ENCODE measurements around the gene XCL2. TPM values are rescaled to one million over a fixed set of nuclear protein-coding genes. Genes with fewer than 3 reads are reported as not detected.

The XCL2 gene
- total and polyA plus RNA-seq, 2 of the 4 experiments (the other 2 are of a cell fraction) = not detected

GRCh38 chr1:168589167-168589566 is 45.4 kb upstream of the XCL2 start:
- in situ Hi-C loops (cut with MboI; ENCODE audit: low sequenced_read_pairs) = no loop called here
- no peak overlapping the region for H3K27ac ChIP-seq (ENCODE audit: insufficient read depth, low read length)
- no peak overlapping the region for H3K9ac ChIP-seq (ENCODE audit: low read depth, low read length)
- no peaks in the 10 kb centered on the region; the same call in 1 of the 2 replicates for H3K27me3 ChIP-seq (ENCODE audit: control insufficient read depth, insufficient read depth, low read length)
- no peak overlapping the region for H4K8ac ChIP-seq (ENCODE audit: low read depth in 2 of 2, low read length in 2 of 2)
- H2BK15ac ChIP-seq (ENCODE audit: low read depth, low read length) = no peak overlapping the region
- no peaks in the 10 kb centered on the region for H3K36me3 ChIP-seq (ENCODE audit: control insufficient read depth, insufficient read depth, low read length)
- H4K91ac ChIP-seq (ENCODE audit: insufficient read depth, low read depth, low read length) = no peak overlapping the region
- no peaks in the 10 kb centered on the region for H3K79me1 ChIP-seq (ENCODE audit: low read depth in 1 of 2, low read length in 2 of 2)
- H3K14ac ChIP-seq (replicated peaks; ENCODE audit: low read depth, low read length) = no peak overlapping the region
- H2BK20ac ChIP-seq (ENCODE audit: low read depth, low read length) = no peak overlapping the region
- no peaks in the 10 kb centered on the region for H3K4me1 ChIP-seq (ENCODE audit: control insufficient read depth, insufficient read depth, low read length)
- no peaks in the 10 kb centered on the region for H3K9me1 ChIP-seq (ENCODE audit: insufficient read depth, low read length)
- WGBS, 2 experiments (ENCODE audit: extremely low coverage in 2 of 2, insufficient read length in 1 of 2) = no CpG with 5 or more reads among the region's 2 CpGs
- dilution Hi-C loops (cut with HindIII; ENCODE audit: low sequenced_read_pairs, unreplicated experiment) = no loop called here
- H2BK5ac ChIP-seq (ENCODE audit: low read depth, low read length, poor library complexity, severe bottlenecking) = no peak overlapping the region
- H2BK120ac ChIP-seq (ENCODE audit: low read depth, low read length) = no peak overlapping the region
- H3K18ac ChIP-seq (ENCODE audit: low read depth, low read length) = no peak overlapping the region
- H3K4me2 ChIP-seq (ENCODE audit: low read depth, low read length) = no peak overlapping the region
- ChIA-PET POLR2A (ENCODE audit: unreplicated experiment) (no interaction called here), CTCF (interaction anchor here (1.0 kb wide), 1 partner anchor 14 kb away, joined by 3 read pairs; no protein-coding TSS in a partner anchor)
- no peak overlapping the region for H3K4me3 ChIP-seq (ENCODE audit: insufficient read depth, low read depth, low read length)
- TF ChIP-seq, protein P1, sequence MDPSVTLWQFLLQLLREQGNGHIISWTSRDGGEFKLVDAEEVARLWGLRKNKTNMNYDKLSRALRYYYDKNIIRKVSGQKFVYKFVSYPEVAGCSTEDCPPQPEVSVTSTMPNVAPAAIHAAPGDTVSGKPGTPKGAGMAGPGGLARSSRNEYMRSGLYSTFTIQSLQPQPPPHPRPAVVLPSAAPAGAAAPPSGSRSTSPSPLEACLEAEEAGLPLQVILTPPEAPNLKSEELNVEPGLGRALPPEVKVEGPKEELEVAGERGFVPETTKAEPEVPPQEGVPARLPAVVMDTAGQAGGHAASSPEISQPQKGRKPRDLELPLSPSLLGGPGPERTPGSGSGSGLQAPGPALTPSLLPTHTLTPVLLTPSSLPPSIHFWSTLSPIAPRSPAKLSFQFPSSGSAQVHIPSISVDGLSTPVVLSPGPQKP (IDR thresholded peaks at IDR 0.05; ENCODE audit: borderline replicate concordance, low read depth, low read length) = no peak
- TF ChIP-seq SMC3 (IDR thresholded peaks at IDR 0.05; ENCODE audit: low read depth, low read length) = no peak
- no peak for TF ChIP-seq RAD21 (IDR thresholded peaks at IDR 0.05; ENCODE audit: low read length)
- no peak for TF ChIP-seq NFE2L2 (IDR thresholded peaks at IDR 0.05; ENCODE audit: low read depth, low read length)
- TF ChIP-seq, protein P2, sequence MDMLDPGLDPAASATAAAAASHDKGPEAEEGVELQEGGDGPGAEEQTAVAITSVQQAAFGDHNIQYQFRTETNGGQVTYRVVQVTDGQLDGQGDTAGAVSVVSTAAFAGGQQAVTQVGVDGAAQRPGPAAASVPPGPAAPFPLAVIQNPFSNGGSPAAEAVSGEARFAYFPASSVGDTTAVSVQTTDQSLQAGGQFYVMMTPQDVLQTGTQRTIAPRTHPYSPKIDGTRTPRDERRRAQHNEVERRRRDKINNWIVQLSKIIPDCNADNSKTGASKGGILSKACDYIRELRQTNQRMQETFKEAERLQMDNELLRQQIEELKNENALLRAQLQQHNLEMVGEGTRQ (IDR thresholded peaks at IDR 0.05; ENCODE audit: low read depth, low read length) = no peak
- TF ChIP-seq, protein P3, sequence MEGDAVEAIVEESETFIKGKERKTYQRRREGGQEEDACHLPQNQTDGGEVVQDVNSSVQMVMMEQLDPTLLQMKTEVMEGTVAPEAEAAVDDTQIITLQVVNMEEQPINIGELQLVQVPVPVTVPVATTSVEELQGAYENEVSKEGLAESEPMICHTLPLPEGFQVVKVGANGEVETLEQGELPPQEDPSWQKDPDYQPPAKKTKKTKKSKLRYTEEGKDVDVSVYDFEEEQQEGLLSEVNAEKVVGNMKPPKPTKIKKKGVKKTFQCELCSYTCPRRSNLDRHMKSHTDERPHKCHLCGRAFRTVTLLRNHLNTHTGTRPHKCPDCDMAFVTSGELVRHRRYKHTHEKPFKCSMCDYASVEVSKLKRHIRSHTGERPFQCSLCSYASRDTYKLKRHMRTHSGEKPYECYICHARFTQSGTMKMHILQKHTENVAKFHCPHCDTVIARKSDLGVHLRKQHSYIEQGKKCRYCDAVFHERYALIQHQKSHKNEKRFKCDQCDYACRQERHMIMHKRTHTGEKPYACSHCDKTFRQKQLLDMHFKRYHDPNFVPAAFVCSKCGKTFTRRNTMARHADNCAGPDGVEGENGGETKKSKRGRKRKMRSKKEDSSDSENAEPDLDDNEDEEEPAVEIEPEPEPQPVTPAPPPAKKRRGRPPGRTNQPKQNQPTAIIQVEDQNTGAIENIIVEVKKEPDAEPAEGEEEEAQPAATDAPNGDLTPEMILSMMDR (conservative IDR thresholded peaks at IDR 0.05; ENCODE audit: low read depth, low read length) = no peak
- TF ChIP-seq MXI1 (IDR thresholded peaks at IDR 0.05; ENCODE audit: borderline replicate concordance, low read depth, low read length) = no peak
- TF ChIP-seq FOS (IDR thresholded peaks at IDR 0.05; ENCODE audit: low read depth, low read length) = no peak
- TF ChIP-seq MAZ (IDR thresholded peaks at IDR 0.05; ENCODE audit: borderline replicate concordance, low read depth, low read length) = no peak
- no peak for TF ChIP-seq RCOR1 (IDR thresholded peaks at IDR 0.05; ENCODE audit: insufficient replicate concordance, low read length)
- no peak for TF ChIP-seq POLR2A (IDR thresholded peaks at IDR 0.05; ENCODE audit: low read depth, low read length)
- no peak for TF ChIP-seq MAFK (IDR thresholded peaks at IDR 0.05; ENCODE audit: low read depth, low read length)
- no peak for TF ChIP-seq CHD1 (IDR thresholded peaks at IDR 0.05; ENCODE audit: low read depth, low read length)
- BruUV-seq (replicated peaks) = no TSS peak
- H3K9me3 ChIP-seq (ENCODE audit: control insufficient read depth, insufficient read depth, low read length) = no peaks in the 10 kb centered on the region
- H4K5ac ChIP-seq (ENCODE audit: low read depth, low read length) = no peak overlapping the region
- H4K20me1 ChIP-seq (ENCODE audit: insufficient read depth, low read length) = no peaks in the 10 kb centered on the region
- H2AK9ac ChIP-seq (replicated peaks; ENCODE audit: low read depth, low read length, poor library complexity) = no peak overlapping the region
- no peak overlapping the region for H2AK5ac ChIP-seq (ENCODE audit: low read depth, low read length)
- intact Hi-C loops (cut with micrococcal nuclease) = no loop called here
- DNase-seq (no peak), ATAC-seq (ENCODE audit: low read depth) (no peak)
- H3K4ac ChIP-seq (ENCODE audit: low read depth, low read length) = no peak overlapping the region
- H2AFZ ChIP-seq (replicated peaks; ENCODE audit: low read length, poor library complexity) = no peak overlapping the region
- no peak overlapping the region for H3K56ac ChIP-seq (ENCODE audit: extremely low read depth, insufficient read depth, low read length)
- H3K23ac ChIP-seq (ENCODE audit: low read depth, low read length) = no peak overlapping the region
